ENCODE results near the gene IFNL1. TPM values are rescaled to one million over a fixed set of nuclear protein-coding genes. Genes with fewer than 3 reads are reported as not detected.
"Not testable (repeated sequence)": the region's sequence is repeated elsewhere in the genome, so short reads cannot be mapped to it uniquely, and the experiment has no call there.

Gene IFNL1
- total RNA-seq, 6 experiments from 2014 or later: not detected

DNA sequence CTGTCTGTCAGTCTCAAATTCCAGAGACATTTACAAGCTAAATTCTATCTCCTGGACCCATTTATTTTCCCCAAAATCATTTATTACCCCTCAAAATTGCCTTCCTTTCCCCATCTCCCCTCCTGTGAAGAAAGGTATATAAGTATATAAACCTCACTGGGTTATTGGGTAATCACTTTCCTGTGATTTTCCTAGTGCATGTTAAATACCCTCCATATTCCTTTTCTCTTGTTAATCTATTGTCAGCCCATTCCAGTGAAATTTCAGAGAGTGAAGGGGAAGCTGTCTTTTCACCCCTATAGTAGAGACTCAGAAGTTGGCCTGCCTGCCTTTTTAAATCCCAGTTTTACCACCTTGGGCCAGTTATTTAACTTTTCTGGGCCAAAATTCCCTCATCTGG is 9.9 kb downstream of the IFNL1 start:
- H3K4me1 ChIP-seq: peaks cover 0 to 5% (median 0%) of the 10 kb centered on the region in 4 donors
- H3K4me3 ChIP-seq: no peak overlapping the region
- H3K27ac ChIP-seq: no peak overlapping the region
- ATAC-seq (no peak), DNase-seq (no peak)
- H3K27me3 ChIP-seq: peaks cover 4 to 12% of the 10 kb centered on the region in 2 donors
- H3K36me3 ChIP-seq: no peaks in the 10 kb centered on the region
- intact Hi-C loops (cut with DNase I): no loop called here
- TF ChIP-seq, protein P1, sequence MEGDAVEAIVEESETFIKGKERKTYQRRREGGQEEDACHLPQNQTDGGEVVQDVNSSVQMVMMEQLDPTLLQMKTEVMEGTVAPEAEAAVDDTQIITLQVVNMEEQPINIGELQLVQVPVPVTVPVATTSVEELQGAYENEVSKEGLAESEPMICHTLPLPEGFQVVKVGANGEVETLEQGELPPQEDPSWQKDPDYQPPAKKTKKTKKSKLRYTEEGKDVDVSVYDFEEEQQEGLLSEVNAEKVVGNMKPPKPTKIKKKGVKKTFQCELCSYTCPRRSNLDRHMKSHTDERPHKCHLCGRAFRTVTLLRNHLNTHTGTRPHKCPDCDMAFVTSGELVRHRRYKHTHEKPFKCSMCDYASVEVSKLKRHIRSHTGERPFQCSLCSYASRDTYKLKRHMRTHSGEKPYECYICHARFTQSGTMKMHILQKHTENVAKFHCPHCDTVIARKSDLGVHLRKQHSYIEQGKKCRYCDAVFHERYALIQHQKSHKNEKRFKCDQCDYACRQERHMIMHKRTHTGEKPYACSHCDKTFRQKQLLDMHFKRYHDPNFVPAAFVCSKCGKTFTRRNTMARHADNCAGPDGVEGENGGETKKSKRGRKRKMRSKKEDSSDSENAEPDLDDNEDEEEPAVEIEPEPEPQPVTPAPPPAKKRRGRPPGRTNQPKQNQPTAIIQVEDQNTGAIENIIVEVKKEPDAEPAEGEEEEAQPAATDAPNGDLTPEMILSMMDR (IDR thresholded peaks at IDR 0.05): no peak
- no peak for TF ChIP-seq POLR2A (IDR thresholded peaks at IDR 0.05)
- no peaks in the 10 kb centered on the region for H3K9me3 ChIP-seq

DNA sequence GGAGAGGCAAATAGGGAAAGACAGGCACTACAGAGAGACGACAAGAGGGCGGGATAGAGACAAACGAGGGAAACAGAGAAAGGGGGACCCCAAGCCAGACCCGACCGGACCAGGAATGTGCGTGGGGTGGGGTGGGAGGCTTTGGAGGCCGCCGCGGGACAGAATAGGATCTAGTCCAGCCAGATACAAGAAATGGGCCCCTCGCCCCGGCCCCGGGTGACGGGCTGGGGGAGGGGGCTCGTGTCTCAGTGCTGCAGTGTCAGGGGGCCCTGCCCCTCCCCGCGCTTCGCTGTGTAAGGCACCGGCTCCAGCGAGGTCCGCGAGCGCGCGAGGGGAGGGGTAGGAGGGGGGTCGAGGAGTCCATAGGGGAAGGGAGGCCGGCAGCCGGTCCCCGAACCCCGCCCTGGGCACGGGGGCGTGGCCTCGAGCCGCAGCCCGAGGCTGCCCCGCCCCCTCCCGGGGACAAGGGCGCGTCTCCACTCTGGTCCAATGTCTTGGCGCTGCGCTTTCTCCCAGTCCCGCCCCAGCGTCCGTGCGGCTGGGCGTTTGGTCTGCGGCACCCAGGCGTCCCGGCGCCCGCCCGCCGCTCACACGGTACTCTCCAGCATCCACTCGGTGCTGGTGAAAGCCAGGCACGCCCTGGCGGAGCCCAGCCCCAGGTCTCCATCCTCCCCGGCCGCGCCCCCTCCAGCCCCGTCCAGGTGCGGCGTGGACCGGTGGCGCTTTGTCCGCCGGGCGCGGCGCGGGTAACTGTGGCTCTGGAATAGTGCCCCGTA is 11.0 kb downstream of the IFNL1 start:
- Histone ChIP-seq H3K36me3 (no peaks in the 10 kb centered on the region), H3K4me3 (no peak overlapping the region), H3K4me1 (peaks cover 0 to 5% (median 0%) of the 10 kb centered on the region in 4 donors), H3K9me3 (no peaks in the 10 kb centered on the region), H3K27ac (no peak overlapping the region), H3K27me3 (peaks cover 4 to 12% of the 10 kb centered on the region in 2 donors)
- DNase-seq (no peak), ATAC-seq (peak; percentile 28 to 44 (median 34))
- WGBS (ENCODE audit: insufficient coverage, low coverage, low lambda C conversion rate, missing lambda C conversion rate): 16% methylated on average over 12 of the region's 71 CpGs
- intact Hi-C loops (cut with DNase I): no loop called here
- TF ChIP-seq POLR2A (IDR thresholded peaks at IDR 0.05): no peak
- TF ChIP-seq, protein P1 (IDR thresholded peaks at IDR 0.05): no peak

DNA sequence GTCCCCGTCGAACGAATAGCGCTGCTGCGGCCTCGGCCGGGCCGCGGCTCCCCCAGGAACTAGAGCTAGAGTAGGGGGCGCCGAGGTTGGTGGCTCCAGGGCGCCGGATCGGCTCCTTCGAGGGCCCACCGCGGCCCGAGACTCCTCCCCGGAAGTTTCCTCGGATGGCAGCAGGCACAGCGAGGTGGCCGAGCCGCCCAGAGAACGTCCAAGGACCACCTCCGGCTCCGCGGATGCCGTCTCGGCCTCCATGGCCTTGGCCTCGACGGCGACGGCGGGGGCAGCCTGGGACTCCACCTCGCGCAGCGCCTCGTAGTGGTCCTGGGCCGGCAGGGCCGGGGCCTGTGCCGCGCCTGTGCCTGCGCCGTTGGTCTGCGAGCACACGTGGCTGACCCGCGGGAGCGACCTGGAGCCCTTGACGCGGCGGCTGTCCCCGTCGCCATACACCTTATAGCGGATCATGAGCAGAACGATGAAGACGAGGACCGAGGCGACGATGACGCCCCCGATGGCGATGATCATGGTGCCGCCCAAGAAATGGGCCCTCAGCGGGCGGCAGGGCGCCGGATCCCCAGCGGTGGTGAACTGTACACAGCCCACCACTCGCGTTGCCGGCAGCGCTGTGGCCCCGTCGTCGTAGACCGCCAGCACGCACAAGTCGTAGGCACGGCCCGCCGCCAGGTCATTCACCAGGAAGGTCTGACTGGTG is 11.8 kb downstream of the IFNL1 start:
- H3K9me3 ChIP-seq: no peaks in the 10 kb centered on the region
- no peaks in the 10 kb centered on the region for H3K36me3 ChIP-seq
- no peak for TF ChIP-seq POLR2A (IDR thresholded peaks at IDR 0.05)
- TF ChIP-seq, protein P1 (IDR thresholded peaks at IDR 0.05): no peak
- no peak overlapping the region for H3K4me3 ChIP-seq
- intact Hi-C loops (cut with DNase I): no loop called here
- ATAC-seq (no peak), DNase-seq (no peak)
- H3K27me3 ChIP-seq: peaks cover 4 to 12% of the 10 kb centered on the region in 2 donors
- no peak overlapping the region for H3K27ac ChIP-seq
- 20% methylated on average over 2 of the region's 82 CpGs for WGBS (ENCODE audit: insufficient coverage, low coverage, low lambda C conversion rate, missing lambda C conversion rate)
- peaks cover 0 to 5% (median 0%) of the 10 kb centered on the region in 4 donors for H3K4me1 ChIP-seq

DNA sequence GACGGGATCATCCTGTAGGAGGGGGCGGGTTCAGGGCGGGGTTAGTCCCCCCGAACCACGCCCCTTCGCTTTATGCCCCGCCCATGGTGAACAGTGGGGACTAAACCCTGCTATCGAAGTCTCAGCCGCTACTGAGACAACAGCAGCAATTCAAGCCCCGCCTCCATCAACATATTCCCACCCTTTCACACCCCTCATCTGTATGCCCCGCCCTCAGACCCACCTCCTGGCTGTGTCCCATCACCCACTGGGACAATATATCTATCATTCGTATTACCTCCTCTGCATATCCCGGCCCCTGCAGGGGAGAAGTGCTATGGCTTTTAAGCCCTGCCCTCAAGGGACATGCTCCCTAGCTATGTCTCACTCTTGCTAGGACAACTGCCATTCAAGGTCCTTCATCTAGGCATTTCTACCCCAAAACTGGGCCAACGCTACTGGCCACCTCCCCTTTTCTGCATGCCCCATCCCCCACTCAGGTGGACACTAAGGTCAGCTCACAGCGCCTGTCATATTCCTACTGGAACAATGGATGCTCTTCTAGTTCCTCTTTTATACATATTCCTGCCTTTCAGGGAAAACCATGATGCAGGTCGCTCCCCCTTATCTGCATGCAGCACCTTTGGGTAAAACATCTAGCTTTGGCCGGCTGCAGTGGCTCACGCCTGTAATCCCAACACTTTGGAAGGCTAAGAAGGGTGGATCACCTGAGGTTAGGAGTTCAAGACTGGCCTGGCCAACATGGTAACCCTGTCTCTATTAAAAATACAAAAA is 12.5 kb downstream of the IFNL1 start:
- no peak overlapping the region for H3K4me3 ChIP-seq
- no peaks in the 10 kb centered on the region for H3K36me3 ChIP-seq
- H3K4me1 ChIP-seq: peaks cover 0 to 5% (median 0%) of the 10 kb centered on the region in 4 donors
- TF ChIP-seq POLR2A (IDR thresholded peaks at IDR 0.05): no peak
- TF ChIP-seq, protein P1 (IDR thresholded peaks at IDR 0.05): no peak
- 57% methylated on average over 6 of the region's 18 CpGs for WGBS (ENCODE audit: insufficient coverage, low coverage, low lambda C conversion rate, missing lambda C conversion rate)
- peak in 1 of 4 donors; percentile 24 for ATAC-seq
- H3K27ac ChIP-seq: no peak overlapping the region
- no peaks in the 10 kb centered on the region for H3K9me3 ChIP-seq
- no peak for DNase-seq
- H3K27me3 ChIP-seq: peaks cover 4 to 12% of the 10 kb centered on the region in 2 donors
- intact Hi-C loops (cut with DNase I): no loop called here

DNA sequence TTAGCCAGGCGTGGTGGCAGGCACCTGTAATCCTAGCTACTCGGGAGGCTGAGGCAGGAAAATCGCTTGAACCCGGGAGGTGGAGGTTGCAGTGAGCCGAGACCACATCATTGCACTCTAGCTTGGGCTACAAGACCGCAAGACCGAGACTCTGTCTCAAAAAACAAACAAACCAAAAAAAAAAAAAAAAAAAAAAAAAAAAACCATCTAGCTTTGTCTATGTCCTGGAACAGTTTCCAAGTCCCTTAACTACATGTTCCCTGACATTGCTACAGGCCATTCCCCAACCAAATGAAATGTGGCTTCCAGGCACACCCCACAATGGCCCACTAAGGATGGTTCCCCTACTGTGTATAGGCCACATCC is 13.1 kb downstream of the IFNL1 start:
- not testable (repeated sequence) for DNase-seq, ATAC-seq
- WGBS (ENCODE audit: insufficient coverage, low coverage, low lambda C conversion rate, missing lambda C conversion rate): 100% methylated on average over 1 of the region's 7 CpGs

More for the DNA sequence above, 13.1 kb downstream of the IFNL1 start:
- H3K27ac ChIP-seq; H3K4me1 ChIP-seq; H3K9me3 ChIP-seq; H3K36me3 ChIP-seq; H3K4me3 ChIP-seq; intact Hi-C loops (cut with DNase I): not testable (repeated sequence)
- peaks cover 4 to 12% of the 10 kb centered on the region in 2 donors for H3K27me3 ChIP-seq

Measured in right lobe of liver (tissue), 6 donors.